ENCODE measurements around the gene ZNF501.

Gene ZNF501

GRCh38 chr3:44729384-44729910 lies at the start of gene ZNF501:
Gene ZNF501, plus strand, starts transcription at chr3:44729635. Its CDS starts 4,787 bp downstream, at chr3:44734422.
- DNase-seq (ENCODE audit: low read depth), result peak; percentile 84

DNA sequence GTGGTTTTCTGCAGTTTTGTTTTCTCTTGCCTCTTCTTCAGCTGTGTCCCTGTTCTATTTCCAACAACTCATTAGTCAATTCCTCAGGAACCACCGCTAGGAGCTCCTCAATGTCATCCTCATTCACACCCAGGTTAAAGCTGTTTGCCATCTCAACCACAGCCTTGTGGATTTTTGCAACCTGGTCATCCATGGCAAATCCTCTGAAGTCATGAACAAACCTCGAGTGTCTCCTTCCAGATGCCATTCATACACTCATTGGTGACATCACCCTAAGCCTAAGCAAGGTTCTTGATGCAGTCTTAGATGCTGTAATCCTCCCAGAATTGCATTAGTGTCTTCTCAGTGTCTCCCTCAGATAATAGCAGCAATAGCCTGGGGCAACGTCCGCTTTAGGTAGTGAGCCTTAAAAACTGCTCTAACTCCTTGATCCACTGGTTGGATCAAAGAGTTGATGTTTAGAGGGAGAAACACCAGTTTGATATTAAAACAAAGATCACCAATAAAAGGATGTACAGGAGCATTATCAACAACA lies 48.4 kb upstream of the ZNF501 start:
- DNase-seq (ENCODE audit: low read depth), result no peak

GRCh38 chr3:44682182-44682896 lies 47.1 kb upstream of the ZNF501 start:
- DNase-seq (ENCODE audit: low read depth), result no peak

GRCh38 chr3:44685128-44685800 lies 44.2 kb upstream of the ZNF501 start:
- peak; percentile 53 for DNase-seq (ENCODE audit: low read depth)

GRCh38 chr3:44687898-44688297 lies 41.5 kb upstream of the ZNF501 start:
- no peak for DNase-seq (ENCODE audit: low read depth)

GRCh38 chr3:44712455-44713075 lies 16.9 kb upstream of the ZNF501 start, which contains the start of gene ZNF502:
Gene ZNF502, plus strand, starts transcription at chr3:44712660. Its CDS starts 7,602 bp downstream, at chr3:44720262.
- peak; percentile 54 for DNase-seq (ENCODE audit: low read depth)

GRCh38 chr3:44721231-44722102 lies 8.0 kb upstream of the ZNF501 start:
- DNase-seq (ENCODE audit: low read depth), result no peak

DNA sequence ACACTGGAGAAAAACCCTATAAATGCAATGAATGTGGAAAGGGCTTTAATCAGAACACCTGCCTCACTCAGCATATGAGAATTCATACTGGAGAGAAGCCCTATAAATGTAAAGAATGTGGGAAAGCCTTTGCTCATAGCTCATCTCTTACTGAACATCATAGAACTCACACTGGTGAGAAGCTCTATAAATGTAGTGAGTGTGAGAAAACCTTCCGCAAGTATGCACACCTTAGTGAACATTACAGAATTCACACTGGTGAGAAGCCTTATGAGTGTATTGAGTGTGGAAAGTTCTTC lies 7.4 kb upstream of the ZNF501 start:
- no peak for DNase-seq (ENCODE audit: low read depth)

DNA sequence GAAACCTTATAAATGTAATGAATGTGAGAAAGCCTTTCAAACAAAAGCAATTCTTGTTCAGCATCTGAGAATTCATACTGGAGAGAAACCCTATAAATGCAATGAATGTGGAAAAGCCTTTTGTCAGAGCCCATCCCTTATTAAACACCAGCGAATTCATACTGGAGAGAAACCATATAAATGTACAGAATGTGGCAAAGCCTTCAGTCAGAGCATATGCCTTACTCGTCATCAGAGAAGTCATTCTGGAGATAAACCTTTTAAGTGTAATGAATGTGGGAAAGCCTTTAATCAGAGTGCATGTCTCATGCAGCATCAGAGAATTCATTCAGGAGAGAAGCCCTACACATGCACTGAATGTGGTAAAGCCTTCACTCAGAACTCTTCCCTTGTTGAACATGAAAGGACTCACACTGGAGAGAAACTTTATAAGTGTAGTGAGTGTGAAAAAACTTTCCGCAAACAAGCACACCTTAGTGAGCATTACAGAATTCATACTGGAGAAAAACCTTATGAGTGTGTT lies 5.3 kb downstream of the ZNF501 start:
- no peak for DNase-seq (ENCODE audit: low read depth)

GRCh38 chr3:44761101-44761423 lies 31.6 kb downstream of the ZNF501 start:
- DNase-seq (ENCODE audit: low read depth), result no peak

DNA sequence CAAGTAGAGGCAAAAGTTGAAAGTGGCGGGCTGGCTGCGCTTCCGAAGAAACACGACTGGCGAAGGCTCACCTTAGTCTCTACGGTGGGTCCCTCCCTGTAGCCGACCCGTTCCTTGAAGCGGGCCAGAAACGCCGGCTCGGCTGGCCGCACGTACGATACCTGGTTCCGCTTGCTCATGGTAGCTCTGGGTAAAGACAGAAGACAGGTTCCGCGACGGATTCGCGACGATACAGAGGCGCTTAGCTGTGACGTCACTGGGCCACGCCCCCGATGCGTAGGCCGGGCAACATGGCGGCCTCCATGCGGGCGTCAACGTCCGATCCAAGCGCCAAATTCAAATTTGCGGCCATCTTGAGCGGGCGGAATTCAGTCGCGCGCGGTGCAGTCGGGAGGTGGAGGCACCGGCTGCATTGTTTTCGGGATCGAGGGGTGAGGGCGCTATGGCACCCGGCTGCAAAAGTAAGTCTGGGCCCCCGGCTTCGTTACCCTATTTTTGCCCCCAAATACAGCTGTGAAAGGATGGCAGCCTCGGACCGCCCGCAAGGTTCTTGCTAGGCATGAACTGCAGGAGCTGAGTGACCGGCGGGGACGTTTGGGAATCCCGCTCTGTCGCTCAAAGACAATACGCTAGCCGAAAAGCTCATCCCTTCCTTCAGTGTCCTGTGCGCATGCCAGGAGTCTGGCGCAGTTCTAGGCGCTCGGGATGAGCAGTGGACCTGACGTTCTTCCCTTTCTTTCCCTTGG lies 32.2 kb downstream of the ZNF501 start, which contains the start of the genes KIAA1143 and KIF15:
Gene KIAA1143, minus strand, starts transcription at position 196 of the 746 bp plus-strand sequence. Its CDS starts 17 bp downstream, at position 179.
Gene KIF15, plus strand, starts transcription at position 371 of the 746 bp plus-strand sequence. Its CDS starts 72 bp downstream, at position 443.
- peak; percentile 97 for DNase-seq (ENCODE audit: low read depth)

DNA sequence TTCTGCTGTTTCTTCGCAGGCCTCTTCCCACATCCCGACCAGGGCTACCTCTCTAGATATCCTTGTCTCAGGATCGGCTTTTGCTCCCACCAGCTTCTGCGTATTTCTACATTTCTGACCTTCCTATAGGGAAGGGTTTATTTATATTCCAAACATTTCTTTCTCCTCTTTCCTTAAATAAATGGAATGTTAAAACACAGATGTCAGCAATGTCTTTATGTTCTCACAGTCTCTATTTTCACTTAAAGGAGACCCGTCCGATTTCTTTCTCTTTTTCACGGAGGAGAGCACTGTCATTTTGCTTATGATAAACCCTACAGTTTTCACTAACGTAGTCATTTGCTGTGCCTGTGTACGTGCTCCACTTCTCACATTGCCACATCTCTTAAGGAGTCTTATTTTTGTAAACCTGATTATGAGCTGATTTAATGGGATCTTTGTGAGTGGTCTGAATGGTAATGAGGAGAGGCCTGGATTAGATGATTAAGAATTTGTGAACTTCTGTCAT lies 32.8 kb downstream of the ZNF501 start:
- no peak for DNase-seq (ENCODE audit: low read depth)

DNA sequence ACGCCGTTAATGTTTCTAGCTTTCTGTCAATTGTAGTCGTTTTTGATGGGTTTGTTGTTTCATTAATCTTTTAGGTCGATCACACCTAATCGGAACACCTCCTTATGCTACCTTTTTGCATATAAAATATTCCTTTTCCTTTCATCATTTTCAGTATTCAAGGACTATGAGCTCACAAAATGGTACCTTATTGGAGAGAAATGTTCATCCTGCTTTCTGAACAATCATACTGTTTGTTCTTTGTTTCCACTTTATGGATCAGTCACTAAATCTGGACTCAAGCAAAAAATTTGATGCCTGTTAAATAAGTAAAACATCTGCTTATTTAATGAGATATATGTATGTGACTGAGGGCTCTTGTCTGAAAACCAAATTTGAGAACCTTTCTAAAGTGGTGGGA lies 33.3 kb downstream of the ZNF501 start:
- DNase-seq (ENCODE audit: low read depth), result no peak

GRCh38 chr3:44764248-44764647 lies 34.8 kb downstream of the ZNF501 start:
- DNase-seq (ENCODE audit: low read depth), result no peak

DNA sequence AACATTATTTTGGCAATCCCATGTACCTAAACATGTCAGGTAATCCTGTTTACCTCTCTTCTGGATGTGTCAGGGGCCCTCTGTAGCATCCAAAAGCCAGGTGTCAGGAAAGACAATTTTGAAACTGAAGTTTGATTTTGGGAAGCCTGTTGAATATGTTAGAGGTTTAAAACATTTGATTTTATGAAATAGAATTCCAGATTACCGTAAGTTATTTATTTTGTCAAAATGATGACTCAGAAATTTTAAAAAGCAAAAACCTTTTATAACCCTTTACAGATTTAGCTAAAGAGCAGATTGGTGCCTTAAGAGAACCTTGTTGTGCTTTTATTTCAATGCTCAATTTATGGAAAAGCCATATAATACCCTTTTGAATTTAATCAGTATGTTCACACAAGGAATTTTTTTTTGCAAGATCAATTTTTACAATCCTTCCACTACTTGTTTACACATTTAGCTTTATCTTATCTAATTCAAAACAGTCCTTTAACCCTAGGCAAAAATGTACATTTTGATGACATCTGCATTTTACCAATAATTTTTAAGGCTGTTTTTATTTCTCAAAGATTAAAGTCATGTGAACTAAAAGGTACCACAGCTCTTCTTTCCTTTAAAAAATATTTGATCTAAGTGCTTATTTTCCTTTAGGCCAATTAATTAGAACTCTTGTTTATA lies 42.1 kb downstream of the ZNF501 start:
- no peak for DNase-seq (ENCODE audit: low read depth)

DNA sequence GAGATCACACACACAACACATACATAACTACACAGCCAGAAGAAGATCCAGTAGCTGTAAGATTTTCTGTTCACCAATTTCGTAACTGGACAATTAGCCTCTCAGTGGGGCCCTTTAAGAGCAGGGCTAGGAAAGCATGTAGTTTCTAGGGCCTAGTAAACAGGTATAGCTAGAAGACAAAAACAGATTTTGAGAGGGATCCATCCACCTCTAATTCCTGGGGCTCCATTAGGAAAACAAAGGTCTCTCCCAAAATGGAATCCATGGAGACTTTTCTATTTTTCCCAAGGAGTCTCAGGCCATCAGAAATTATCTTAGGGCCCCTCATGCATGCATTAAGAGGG lies 42.6 kb downstream of the ZNF501 start:
- no peak for DNase-seq (ENCODE audit: low read depth)

DNA sequence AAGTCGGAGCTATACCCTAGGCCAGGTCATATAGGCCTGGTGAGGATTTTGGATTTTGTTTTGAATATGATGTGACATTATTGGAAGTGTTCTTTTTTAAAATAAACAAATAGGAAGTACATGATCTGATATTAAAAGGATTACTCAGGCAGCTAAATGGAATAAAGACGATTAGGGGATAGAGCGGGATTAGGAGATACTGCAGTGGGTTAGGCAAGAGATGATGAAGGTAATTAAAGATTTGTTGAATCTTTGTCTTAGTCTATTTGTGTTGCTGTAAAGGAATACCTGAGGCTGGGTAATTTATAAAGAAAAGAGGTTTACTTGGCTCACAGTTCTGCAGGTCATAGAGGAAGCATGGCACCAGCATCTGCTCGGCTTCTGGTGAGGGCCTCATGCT lies 53.5 kb downstream of the ZNF501 start:
- no peak for DNase-seq (ENCODE audit: low read depth)

Measured in activated T-cell treated with anti-CD3 and anti-CD28 coated beads for 48 hours (primary cell).